Loucy (cell line): Measurements from ENCODE around the gene SCN5A.

Experiments used
- CTCF ChIP-seq: fragments of 200-600 bp; sonication (generic); conservative IDR thresholded peaks from 2 replicates; pipeline ENCODE4 v1.5.1; 2014; ENCODE audit warnings: mild to moderate bottlenecking, antibody characterized with exemption, low read length
- EZH2phosphoT487 ChIP-seq: fragments of 200-600 bp; IDR thresholded peaks from 2 replicates; pipeline ENCODE4 v1.6.1; 2018; ENCODE audit warnings: antibody characterized with exemption, mild to moderate bottlenecking, moderate library complexity, borderline replicate concordance

GRCh38 chr3:38662544-38662943 lies 13.1 kb upstream of the SCN5A start:
- TF ChIP-seq CTCF (peak; percentile 76), EZH2phosphoT487 (no peak)
